Panc1 (cell line): ENCODE measurements around the gene MAGEB4.

Experiments used
- CTCF ChIP-seq: fragments of 450-650 bp; IDR thresholded peaks from 2 replicates; pipeline ENCODE4 v1.5.1; 2017; ENCODE audit warnings: mild to moderate bottlenecking
- POLR2AphosphoS5 ChIP-seq: IDR thresholded peaks from 2 replicates; pipeline ENCODE4 v1.6.1; 2012; ENCODE audit warnings: mild to moderate bottlenecking, low read depth, low read length, moderate library complexity
- TCF7L2 ChIP-seq: IDR thresholded peaks from 2 replicates; pipeline ENCODE4 v1.6.1; 2011; ENCODE audit warnings: mild to moderate bottlenecking, low read depth, low read length, inconsistent platforms
- TF ChIP-seq, protein P1 (sequence below), 2 experiments: IDR thresholded peaks; 2 replicates each; pipeline ENCODE4 v1.6.1; 2011 to 2012; ENCODE audit warnings: low read depth in 2 of 2, control low read depth in 1 of 2, low read length in 1 of 2, mild to moderate bottlenecking in 1 of 2, moderate library complexity in 1 of 2; ENCODE audit not compliant: insufficient read depth in 1 of 2

DNA sequence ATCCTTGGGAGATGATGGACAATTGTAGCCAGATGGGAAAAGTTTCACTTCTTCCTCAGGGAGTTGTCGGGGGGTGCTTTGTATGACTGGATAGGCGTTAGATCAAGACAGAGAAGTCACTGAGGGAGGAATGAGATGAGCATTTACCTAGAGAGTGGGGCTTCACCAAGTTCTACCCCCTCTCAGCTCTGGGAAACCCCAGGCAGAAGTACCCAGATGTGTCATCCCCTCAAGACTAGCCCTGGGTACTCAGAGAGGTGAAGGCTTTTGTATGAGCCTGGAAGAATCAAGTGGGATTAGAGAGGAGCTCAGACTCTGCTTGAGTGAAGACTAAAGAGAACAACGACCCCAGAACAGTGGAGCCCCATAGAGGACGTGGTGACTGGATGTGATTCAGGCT, 7.1 kb downstream of the MAGEB4 start:
- TF ChIP-seq CTCF (no peak), POLR2AphosphoS5 (no peak), TCF7L2 (no peak)
- TF ChIP-seq, protein P1, sequence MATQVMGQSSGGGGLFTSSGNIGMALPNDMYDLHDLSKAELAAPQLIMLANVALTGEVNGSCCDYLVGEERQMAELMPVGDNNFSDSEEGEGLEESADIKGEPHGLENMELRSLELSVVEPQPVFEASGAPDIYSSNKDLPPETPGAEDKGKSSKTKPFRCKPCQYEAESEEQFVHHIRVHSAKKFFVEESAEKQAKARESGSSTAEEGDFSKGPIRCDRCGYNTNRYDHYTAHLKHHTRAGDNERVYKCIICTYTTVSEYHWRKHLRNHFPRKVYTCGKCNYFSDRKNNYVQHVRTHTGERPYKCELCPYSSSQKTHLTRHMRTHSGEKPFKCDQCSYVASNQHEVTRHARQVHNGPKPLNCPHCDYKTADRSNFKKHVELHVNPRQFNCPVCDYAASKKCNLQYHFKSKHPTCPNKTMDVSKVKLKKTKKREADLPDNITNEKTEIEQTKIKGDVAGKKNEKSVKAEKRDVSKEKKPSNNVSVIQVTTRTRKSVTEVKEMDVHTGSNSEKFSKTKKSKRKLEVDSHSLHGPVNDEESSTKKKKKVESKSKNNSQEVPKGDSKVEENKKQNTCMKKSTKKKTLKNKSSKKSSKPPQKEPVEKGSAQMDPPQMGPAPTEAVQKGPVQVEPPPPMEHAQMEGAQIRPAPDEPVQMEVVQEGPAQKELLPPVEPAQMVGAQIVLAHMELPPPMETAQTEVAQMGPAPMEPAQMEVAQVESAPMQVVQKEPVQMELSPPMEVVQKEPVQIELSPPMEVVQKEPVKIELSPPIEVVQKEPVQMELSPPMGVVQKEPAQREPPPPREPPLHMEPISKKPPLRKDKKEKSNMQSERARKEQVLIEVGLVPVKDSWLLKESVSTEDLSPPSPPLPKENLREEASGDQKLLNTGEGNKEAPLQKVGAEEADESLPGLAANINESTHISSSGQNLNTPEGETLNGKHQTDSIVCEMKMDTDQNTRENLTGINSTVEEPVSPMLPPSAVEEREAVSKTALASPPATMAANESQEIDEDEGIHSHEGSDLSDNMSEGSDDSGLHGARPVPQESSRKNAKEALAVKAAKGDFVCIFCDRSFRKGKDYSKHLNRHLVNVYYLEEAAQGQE (IDR thresholded peaks at IDR 0.05; ENCODE audit: insufficient read depth in 1 of 2, low read depth in 2 of 2, low read length in 1 of 2): no peak
